Measurements from ENCODE around the gene HCK.

HCK gene

GRCh38 chr20:32018269-32019155, 33.5 kb upstream of the HCK start:
- no peak overlapping the region for H2BK5ac ChIP-seq (ENCODE audit: low read depth, low read length, poor library complexity)
- H3K9me3 ChIP-seq (ENCODE audit: insufficient read depth, low read depth, low read length): no peaks in the 10 kb centered on the region
- peak overlapping the region; percentile 75 for H3K18ac ChIP-seq (ENCODE audit: low read length)
- H3K4me1 ChIP-seq (ENCODE audit: control insufficient read depth in 1 of 2, insufficient read depth in 2 of 2, low read length in 2 of 2): peaks cover 4 to 10% of the 10 kb centered on the region in 2 experiments
- H4K8ac ChIP-seq (ENCODE audit: low read depth, low read length): no peak overlapping the region
- H3K9ac ChIP-seq (ENCODE audit: low read length): no peak overlapping the region
- no peak overlapping the region for H4K91ac ChIP-seq (ENCODE audit: low read depth, low read length)
- peak overlapping the region; percentile 98 for H2AFZ ChIP-seq (ENCODE audit: insufficient read depth, low read length, poor library complexity)
- no peak overlapping the region for H3K23ac ChIP-seq (ENCODE audit: low read length)
- no peaks in the 10 kb centered on the region for H3K36me3 ChIP-seq (ENCODE audit: control insufficient read depth in 1 of 2, insufficient read depth in 2 of 2, low read length in 2 of 2)
- no peak overlapping the region for H2BK12ac ChIP-seq (ENCODE audit: low read length)
- H3K79me1 ChIP-seq (ENCODE audit: low read length): peaks cover 1% of the 10 kb centered on the region
- DNase-seq: peak in 1 of 2 donors; percentile 59
- H3K27me3 ChIP-seq (ENCODE audit: insufficient read depth, low read length): peaks cover 5% of the 10 kb centered on the region
- H3K14ac ChIP-seq (ENCODE audit: low read length): no peak overlapping the region
- peak overlapping the region; percentile 9 for H3K27ac ChIP-seq (ENCODE audit: low read depth, low read length)
- H3K4me2 ChIP-seq (ENCODE audit: low read length): peak overlapping the region; percentile 71
- peak overlapping the region; percentile 48 for H4K12ac ChIP-seq (ENCODE audit: low read depth, low read length)
- no peak overlapping the region for H2AK5ac ChIP-seq (ENCODE audit: low read length)
- no peak overlapping the region for H3K4ac ChIP-seq (ENCODE audit: low read depth, low read length)
- H3K79me2 ChIP-seq (ENCODE audit: control insufficient read depth, insufficient read depth, low read length, poor library complexity): no peaks in the 10 kb centered on the region
- H2BK120ac ChIP-seq (ENCODE audit: insufficient read depth, low read length, poor library complexity): peak overlapping the region; percentile 71
- H3K4me3 ChIP-seq (ENCODE audit: low read depth, low read length): peak overlapping the region; percentile 71
- no CpG with 5 or more reads among the region's 67 CpGs for WGBS (ENCODE audit: extremely low coverage, insufficient coverage, insufficient read length)

DNA sequence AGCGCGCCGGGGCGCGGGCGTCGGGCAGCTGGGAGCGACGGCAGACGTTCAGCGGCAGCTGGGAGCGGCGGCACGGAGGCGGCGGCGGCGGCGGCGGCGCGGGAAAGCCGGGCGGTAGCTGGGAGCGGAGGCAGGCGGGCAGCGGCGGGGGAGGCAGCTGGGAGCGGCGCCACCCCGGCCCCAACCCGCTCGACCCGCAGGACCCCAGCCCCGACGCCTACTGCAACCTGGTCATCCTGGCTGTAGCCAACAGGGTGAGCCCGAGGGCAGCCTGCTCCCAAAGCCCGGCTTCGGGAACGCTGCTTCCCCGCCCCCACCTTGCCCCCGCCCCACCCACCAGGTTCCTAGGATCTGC, 32.9 kb upstream of the HCK start:
- H2AK5ac ChIP-seq (ENCODE audit: low read length): no peak overlapping the region
- H3K4me1 ChIP-seq (ENCODE audit: control insufficient read depth in 1 of 2, insufficient read depth in 2 of 2, low read length in 2 of 2): peaks cover 4 to 10% of the 10 kb centered on the region in 2 experiments
- WGBS (ENCODE audit: extremely low coverage, insufficient coverage, insufficient read length): no CpG with 5 or more reads among the region's 42 CpGs

GRCh38 chr20:32019563-32020463, 32.2 kb upstream of the HCK start:
- no peak for DNase-seq
- Histone ChIP-seq H4K8ac (ENCODE audit: low read depth, low read length) (no peak overlapping the region), H3K27me3 (ENCODE audit: insufficient read depth, low read length) (peaks cover 5% of the 10 kb centered on the region), H4K91ac (ENCODE audit: low read depth, low read length) (no peak overlapping the region), H3K36me3 (ENCODE audit: control insufficient read depth in 1 of 2, insufficient read depth in 2 of 2, low read length in 2 of 2) (no peaks in the 10 kb centered on the region), H3K4ac (ENCODE audit: low read depth, low read length) (no peak overlapping the region), H3K79me1 (ENCODE audit: low read length) (peaks cover 1% of the 10 kb centered on the region), H3K4me1 (ENCODE audit: control insufficient read depth in 1 of 2, insufficient read depth in 2 of 2, low read length in 2 of 2) (peaks cover 4 to 10% of the 10 kb centered on the region in 2 experiments), H3K79me2 (ENCODE audit: control insufficient read depth, insufficient read depth, low read length, poor library complexity) (no peaks in the 10 kb centered on the region), H3K9ac (ENCODE audit: low read length) (no peak overlapping the region), H3K23ac (ENCODE audit: low read length) (no peak overlapping the region), H4K12ac (ENCODE audit: low read depth, low read length) (no peak overlapping the region), H2AFZ (ENCODE audit: insufficient read depth, low read length, poor library complexity) (no peak overlapping the region), H3K27ac (ENCODE audit: low read depth, low read length) (no peak overlapping the region), H3K18ac (ENCODE audit: low read length) (no peak overlapping the region), H3K4me2 (ENCODE audit: low read length) (peak overlapping the region; percentile 36), H3K9me3 (ENCODE audit: insufficient read depth, low read depth, low read length) (no peaks in the 10 kb centered on the region), H2AK5ac (ENCODE audit: low read length) (no peak overlapping the region), H2BK120ac (ENCODE audit: insufficient read depth, low read length, poor library complexity) (no peak overlapping the region), H2BK12ac (ENCODE audit: low read length) (no peak overlapping the region), H3K14ac (ENCODE audit: low read length) (no peak overlapping the region), H2BK5ac (ENCODE audit: low read depth, low read length, poor library complexity) (no peak overlapping the region), H3K4me3 (ENCODE audit: low read depth, low read length) (no peak overlapping the region)
- WGBS (ENCODE audit: extremely low coverage, insufficient coverage, insufficient read length): no CpG with 5 or more reads among the region's 11 CpGs

More for the DNA sequence above, 32.9 kb upstream of the HCK start:
- Histone ChIP-seq H3K79me1 (ENCODE audit: low read length) (peaks cover 1% of the 10 kb centered on the region), H2BK12ac (ENCODE audit: low read length) (no peak overlapping the region), H4K12ac (ENCODE audit: low read depth, low read length) (no peak overlapping the region), H3K36me3 (ENCODE audit: control insufficient read depth in 1 of 2, insufficient read depth in 2 of 2, low read length in 2 of 2) (no peaks in the 10 kb centered on the region), H3K79me2 (ENCODE audit: control insufficient read depth, insufficient read depth, low read length, poor library complexity) (no peaks in the 10 kb centered on the region), H4K91ac (ENCODE audit: low read depth, low read length) (no peak overlapping the region), H3K23ac (ENCODE audit: low read length) (no peak overlapping the region), H3K18ac (ENCODE audit: low read length) (no peak overlapping the region), H3K4me2 (ENCODE audit: low read length) (peak overlapping the region; percentile 71), H3K4me3 (ENCODE audit: low read depth, low read length) (peak overlapping the region; percentile 71), H3K9me3 (ENCODE audit: insufficient read depth, low read depth, low read length) (no peaks in the 10 kb centered on the region), H2BK120ac (ENCODE audit: insufficient read depth, low read length, poor library complexity) (no peak overlapping the region), H3K4ac (ENCODE audit: low read depth, low read length) (no peak overlapping the region), H3K14ac (ENCODE audit: low read length) (no peak overlapping the region), H2BK5ac (ENCODE audit: low read depth, low read length, poor library complexity) (no peak overlapping the region), H3K27me3 (ENCODE audit: insufficient read depth, low read length) (peaks cover 5% of the 10 kb centered on the region), H3K27ac (ENCODE audit: low read depth, low read length) (no peak overlapping the region), H2AFZ (ENCODE audit: insufficient read depth, low read length, poor library complexity) (no peak overlapping the region), H3K9ac (ENCODE audit: low read length) (no peak overlapping the region), H4K8ac (ENCODE audit: low read depth, low read length) (no peak overlapping the region)
- peak in 1 of 2 donors; percentile 37 for DNase-seq

GRCh38 chr20:32021091-32021490, 31.0 kb upstream of the HCK start:
- Histone ChIP-seq H2AK5ac (ENCODE audit: low read length) (no peak overlapping the region), H4K91ac (ENCODE audit: low read depth, low read length) (no peak overlapping the region), H4K8ac (ENCODE audit: low read depth, low read length) (no peak overlapping the region), H3K79me2 (ENCODE audit: control insufficient read depth, insufficient read depth, low read length, poor library complexity) (no peaks in the 10 kb centered on the region), H3K14ac (ENCODE audit: low read length) (no peak overlapping the region), H3K4me3 (ENCODE audit: low read depth, low read length) (no peak overlapping the region), H2AFZ (ENCODE audit: insufficient read depth, low read length, poor library complexity) (no peak overlapping the region), H3K9ac (ENCODE audit: low read length) (no peak overlapping the region), H2BK5ac (ENCODE audit: low read depth, low read length, poor library complexity) (no peak overlapping the region), H3K4me1 (ENCODE audit: control insufficient read depth in 1 of 2, insufficient read depth in 2 of 2, low read length in 2 of 2) (peaks cover 4 to 10% of the 10 kb centered on the region in 2 experiments), H2BK12ac (ENCODE audit: low read length) (no peak overlapping the region), H4K12ac (ENCODE audit: low read depth, low read length) (no peak overlapping the region), H3K79me1 (ENCODE audit: low read length) (peaks cover 1% of the 10 kb centered on the region), H3K23ac (ENCODE audit: low read length) (no peak overlapping the region), H3K18ac (ENCODE audit: low read length) (no peak overlapping the region), H3K4me2 (ENCODE audit: low read length) (no peak overlapping the region), H3K9me3 (ENCODE audit: insufficient read depth, low read depth, low read length) (no peaks in the 10 kb centered on the region), H3K4ac (ENCODE audit: low read depth, low read length) (no peak overlapping the region), H2BK120ac (ENCODE audit: insufficient read depth, low read length, poor library complexity) (no peak overlapping the region), H3K27me3 (ENCODE audit: insufficient read depth, low read length) (peaks cover 5% of the 10 kb centered on the region), H3K27ac (ENCODE audit: low read depth, low read length) (no peak overlapping the region), H3K36me3 (ENCODE audit: control insufficient read depth in 1 of 2, insufficient read depth in 2 of 2, low read length in 2 of 2) (no peaks in the 10 kb centered on the region)
- no peak for DNase-seq
- WGBS (ENCODE audit: extremely low coverage, insufficient coverage, insufficient read length): no CpG with 5 or more reads among the region's 4 CpGs

Data from trophoblast cell (in vitro differentiated cells and primary cell).